Lower leg skin (tissue), 3 donors: Measurements from ENCODE around the gene OTOP1.

Experiments
- CTCF ChIP-seq, 3 donors: fragments of 450-650 bp; IDR thresholded peaks; one replicate each; pipeline ENCODE4 v1.5.1; 2016; ENCODE audit warnings: antibody characterized with exemption in 3 of 3, mild to moderate bottlenecking in 3 of 3, moderate library complexity in 2 of 3
- POLR2A ChIP-seq, 2 donors: fragments of 450-650 bp; IDR thresholded peaks; one replicate each; pipeline ENCODE4 v1.6.1; 2016 to 2017; ENCODE audit warnings: antibody characterized with exemption in 2 of 2, mild to moderate bottlenecking in 1 of 2, moderate library complexity in 1 of 2

GRCh38 chr4:4256799-4257198, 30.1 kb upstream of the OTOP1 start:
- TF ChIP-seq CTCF (IDR thresholded peaks at IDR 0.05), result no peak
- no peak for TF ChIP-seq POLR2A (IDR thresholded peaks at IDR 0.05)
